GM21381 (cell line): ENCODE data around the gene ZNF789.
"Not testable (repeated sequence)": the region's sequence is repeated elsewhere in the genome, so short reads cannot be mapped to it uniquely, and the experiment has no call there.

ENCODE experiments used
- ATAC-seq: cut with Tn5 transposase; IDR thresholded peaks from one replicate; pipeline ENCODE4 v1.9.1; 2021; ENCODE audit warnings: mild to moderate bottlenecking, moderate library complexity; ENCODE audit not compliant: unreplicated experiment

ZNF789 gene

DNA sequence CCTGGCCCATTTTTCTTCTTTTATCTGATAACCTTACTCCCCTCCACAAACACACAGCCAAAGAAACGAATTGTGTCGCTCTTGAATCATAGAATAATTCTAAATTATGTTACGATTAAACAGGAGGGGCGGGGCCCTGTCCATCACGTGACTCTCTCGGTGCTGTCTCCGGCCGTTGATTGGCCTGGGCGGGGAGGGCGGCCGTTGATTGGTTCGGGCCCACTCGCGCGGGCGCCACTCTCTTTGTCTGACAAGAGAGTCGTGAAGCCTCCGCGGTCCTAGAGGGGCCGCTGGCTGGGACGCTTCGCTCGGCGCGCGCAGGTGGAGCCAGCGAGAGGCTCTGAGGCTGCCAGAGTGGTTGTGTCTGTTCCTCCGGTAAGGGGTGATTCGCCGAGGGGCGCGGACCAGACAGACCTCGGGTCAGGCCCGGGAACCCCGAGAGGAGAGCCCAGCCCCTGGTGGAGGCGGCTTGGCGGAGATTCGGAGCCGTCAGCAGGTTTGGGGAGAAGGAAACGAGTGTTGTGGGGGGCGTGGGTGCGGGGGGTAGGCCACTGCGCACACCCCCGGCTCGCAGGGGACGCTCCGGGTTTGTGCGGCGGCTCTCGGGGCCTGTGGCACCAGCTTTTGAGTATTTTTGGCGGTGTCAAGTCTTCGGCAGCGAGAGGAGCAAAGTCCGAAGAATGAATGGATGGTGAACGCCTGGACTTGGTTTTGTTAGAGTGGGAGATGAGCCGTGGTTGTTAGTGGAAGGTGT is at the start of gene ZNF789:
Gene ZNF789, plus strand, starts transcription at position 330 of the 754 bp plus-strand sequence. CDS start 3,567 bp downstream, outside the sequence.
- peak; percentile 96 for ATAC-seq

DNA sequence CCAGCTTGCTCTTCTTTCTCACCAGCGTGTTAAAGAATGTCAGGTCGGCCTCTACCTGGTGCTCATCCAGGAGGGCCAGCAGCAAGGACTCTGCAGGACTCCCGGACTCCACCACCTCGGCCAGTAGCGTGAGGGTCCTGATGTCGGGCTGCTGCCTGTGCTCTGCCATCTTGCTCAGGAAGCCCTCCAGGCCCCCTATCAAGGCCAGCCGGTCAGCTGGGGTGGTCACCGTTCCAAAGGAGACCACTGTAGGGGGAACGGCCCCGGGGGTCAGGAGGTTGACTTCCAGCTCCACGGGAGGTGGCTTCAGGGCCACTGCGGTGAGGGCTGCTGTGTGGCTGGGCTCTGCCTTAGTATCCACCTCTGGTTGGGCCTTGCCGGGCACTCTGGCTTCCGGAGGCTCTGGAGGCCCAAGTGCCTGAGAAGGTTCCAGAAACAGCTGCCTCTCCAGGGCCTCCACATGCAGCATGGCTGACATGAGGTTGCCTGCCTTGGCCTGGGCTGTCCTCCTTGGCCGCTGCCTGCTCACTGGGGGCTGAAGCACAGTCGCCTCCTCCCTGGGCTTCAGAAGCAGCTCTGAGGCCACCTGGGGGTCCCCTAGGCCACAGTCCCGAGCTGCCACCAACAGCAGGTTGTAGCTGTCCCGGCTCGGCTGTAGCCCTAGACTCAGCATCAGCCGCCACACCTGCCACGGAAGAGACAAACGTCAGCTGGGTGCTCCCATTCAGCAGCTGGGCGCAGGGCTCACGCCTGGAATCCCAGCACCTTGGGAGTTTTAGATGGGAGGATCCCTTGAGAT is 47.6 kb upstream of the ZNF789 start:
- no peak for ATAC-seq

DNA sequence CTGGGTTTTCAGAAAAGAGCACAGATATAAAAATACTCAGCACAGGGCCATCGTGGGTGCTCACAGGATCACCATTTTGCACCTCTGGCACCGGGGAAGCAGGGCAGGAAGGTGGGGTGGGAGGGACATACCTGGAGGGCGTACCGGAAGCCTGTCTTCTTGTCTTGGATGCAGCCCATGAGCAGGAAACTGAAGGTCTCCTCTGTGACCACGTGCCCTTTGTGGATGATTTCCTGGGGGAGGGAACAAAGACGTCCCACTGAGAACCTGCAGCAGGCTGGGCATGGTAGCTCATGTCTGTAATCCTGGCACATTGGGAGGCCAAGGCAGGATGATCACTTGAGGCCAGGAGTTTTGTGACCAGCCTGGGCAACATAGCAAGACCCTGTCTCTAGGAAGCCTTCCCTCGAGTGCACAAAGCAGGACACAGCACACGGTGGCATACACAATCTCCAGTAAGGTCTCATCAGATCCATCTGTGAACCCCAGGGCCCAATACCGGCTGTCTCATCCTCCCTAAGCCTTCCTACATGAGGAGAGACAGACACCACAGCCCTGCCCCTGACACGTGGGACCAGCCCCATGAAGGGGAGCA is 43.6 kb upstream of the ZNF789 start:
- ATAC-seq, result no peak

DNA sequence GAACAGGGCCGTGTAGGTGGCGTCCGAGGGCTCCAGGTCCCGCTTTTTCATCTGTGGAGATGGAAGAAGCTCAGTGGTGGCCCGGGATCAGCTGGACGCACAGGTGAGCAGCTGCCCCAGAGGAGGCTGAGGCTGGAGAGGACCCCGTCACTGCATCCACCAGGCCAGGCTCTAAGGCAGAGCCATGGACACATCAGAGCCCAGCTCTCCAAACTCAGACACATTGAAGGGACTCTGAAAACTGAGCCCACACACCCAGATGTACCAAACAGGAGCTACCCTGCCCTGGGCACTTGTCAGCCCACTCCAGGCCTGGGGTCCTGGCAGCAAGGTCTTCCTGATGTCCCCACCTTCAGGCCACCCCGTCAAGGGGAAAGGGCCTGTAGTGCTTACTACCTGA is 42.9 kb upstream of the ZNF789 start:
- no peak for ATAC-seq

DNA sequence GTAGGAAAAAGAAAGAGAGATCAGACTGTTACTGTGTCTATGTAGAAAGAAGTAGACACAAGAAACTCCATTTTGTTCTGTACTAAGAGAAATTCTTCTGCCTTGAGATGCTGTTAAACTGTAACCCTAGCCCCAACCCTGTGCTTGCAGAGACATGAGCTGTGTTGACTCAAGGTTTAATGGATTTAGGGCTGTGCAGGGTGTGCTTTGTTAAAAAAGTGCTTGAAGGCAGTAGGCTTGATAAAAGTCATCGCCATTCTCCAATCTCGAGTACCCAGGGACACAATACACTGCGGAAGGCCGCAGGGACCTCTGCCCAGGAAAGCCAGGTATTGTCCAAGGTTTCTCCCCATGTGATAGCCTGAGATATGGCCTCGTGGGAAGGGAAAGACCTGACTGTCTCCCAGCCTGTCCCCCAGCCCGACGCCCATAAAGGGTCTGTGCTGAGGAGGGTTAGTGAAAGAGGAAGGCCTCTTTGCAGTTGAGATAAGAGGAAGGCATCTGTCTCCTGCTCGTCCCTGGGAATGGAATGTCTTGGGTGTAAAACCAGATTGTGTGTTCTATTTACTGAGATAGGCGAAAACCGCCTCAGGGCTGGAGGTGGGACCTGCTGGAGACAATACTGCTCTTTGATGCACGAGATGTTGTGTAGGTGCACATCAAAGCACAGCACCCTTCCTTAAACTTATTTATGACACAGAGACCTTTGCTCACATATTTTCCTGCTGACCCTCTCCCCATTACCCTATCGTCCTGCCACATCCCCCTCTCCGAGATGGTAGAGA is 40.7 kb upstream of the ZNF789 start:
- ATAC-seq, result not testable (repeated sequence)

DNA sequence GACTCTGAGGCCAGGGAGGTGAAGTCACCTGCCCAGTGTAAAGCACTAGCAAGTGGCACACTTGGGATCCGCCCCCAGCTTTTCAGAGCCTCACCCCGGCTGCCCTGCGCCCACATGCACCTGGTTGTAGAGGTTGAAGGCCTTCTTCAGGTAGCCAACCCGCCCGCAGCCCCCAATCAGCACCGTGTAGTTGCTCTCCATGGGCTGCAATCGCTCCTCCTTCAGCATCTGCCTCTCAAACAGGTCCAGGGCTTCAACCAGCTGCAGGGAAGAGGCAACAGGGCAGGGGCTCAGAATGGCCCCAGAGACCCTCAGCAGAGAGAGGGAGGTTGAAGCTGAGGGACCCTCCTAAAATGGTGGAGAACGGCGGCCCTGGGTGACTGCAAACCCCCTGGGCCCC is 39.5 kb upstream of the ZNF789 start:
- no peak for ATAC-seq

DNA sequence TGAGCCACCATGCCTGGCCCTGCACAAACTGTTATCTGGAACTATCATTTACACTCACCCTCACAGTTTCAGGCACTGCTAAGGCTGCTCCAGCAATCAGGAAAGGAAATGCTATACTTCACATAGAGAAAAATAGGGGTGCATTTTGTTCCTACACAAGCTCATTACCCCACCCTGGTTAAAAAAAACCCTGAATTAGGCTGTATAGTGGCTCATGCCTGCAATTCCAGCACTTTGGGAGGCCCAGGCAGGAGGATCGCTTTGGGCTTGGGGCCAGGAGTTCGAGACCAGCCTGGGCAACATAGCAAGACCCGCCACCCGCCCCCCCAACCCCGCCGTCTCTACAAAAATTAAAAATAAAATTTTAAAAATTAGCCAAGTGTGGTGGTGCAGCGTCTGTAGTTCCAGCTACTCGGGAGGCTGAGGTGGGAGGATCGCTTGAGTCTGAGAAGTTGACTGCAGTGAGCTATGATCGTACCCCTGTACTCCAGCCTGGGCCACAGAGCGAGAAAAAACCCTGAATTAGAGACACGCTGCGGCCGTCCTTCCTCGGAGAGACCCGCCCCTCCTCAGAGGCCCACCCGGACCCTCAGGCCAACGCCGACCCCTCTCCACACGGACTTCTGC is 34.6 kb upstream of the ZNF789 start:
- no peak for ATAC-seq

DNA sequence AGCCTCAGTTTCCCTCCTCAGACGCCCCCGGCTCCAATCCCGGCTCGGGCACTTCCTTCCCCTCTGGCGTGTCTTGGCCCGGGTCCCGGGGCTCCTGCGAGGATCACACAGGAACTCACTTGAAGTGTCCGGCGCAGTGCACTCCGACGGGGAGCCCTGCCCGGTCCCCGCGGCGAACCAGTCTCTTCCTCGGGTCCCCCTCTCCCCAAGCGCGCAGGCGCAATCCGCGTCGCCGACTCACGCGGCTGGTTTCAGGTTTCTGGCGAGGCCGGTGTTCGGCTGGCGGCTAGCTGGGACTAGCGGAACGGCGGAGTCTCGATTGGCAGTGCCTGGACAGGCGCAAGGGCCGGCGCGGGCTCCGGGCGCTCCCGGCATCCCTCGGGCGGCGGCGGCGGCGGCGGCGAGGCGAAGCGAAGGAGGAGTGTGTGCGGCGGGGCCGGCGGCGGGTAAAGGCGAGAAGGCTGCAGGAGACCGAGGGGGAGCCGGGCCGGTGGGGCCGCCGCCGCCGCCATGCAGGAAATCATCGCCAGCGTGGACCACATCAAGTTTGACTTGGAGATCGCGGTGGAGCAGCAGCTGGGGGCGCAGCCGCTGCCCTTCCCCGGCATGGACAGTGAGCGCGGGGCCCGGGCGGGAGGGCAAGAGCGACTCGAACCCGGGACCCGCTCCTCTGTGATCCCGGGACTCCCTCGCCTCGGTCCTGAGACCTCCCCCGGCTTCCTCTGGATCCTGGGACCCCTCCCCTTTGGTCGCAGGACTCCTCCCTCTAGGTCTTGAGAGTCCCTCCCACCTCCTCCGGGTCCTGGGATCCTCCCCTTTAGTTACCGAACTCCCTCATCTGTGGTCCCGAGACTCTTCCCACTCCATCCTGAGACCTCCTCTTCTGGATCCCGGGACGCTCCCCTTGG is 33.9 kb upstream of the ZNF789 start, which contains the start of the genes CPSF4 and PTCD1:
Gene CPSF4, plus strand, starts transcription at position 371 of the 908 bp plus-strand sequence. Its CDS starts 140 bp downstream, at position 511.
Gene PTCD1, minus strand, starts transcription at position 226 of the 908 bp plus-strand sequence. CDS start 3,556 bp downstream, outside the sequence.
- ATAC-seq, result peak; percentile 92

DNA sequence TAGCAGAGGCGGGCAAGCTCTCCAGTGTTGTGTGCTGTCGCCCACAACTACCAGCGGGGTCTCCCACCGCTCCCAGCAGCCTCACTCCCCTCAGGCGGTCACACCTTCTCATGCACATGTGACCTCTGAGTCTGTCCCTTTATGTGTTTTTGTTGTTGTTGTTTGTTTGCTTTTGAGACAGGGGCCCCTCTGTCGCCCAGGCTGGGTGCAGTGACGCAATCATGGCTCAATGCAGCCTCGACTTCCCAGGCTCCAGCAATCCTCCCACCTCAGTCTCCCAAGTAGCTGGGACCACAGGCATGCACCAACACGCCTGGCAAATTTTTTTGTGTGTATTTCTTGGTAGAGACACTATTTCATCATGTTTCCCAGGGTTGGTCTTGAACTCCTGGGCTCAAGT is 32.5 kb upstream of the ZNF789 start:
- no peak for ATAC-seq

DNA sequence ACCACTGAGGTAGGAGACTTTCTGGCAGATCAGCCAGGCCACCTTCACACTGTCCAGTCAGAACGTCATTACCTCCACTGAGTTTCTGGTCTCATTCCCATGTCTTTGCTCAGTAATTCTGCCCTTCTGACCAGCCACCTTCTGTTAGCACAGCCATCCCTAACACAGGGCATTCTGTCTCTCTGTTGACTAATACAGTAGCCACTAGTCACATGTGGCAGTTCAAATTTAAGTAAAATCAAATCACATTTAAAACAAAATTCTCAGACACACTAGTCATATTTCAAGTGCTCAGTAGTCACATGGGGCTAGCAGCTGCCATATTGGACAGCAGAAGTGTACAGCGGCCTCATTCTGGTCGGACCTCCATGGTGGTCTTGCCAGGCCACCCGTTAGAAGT is 26.6 kb upstream of the ZNF789 start:
- no peak for ATAC-seq

DNA sequence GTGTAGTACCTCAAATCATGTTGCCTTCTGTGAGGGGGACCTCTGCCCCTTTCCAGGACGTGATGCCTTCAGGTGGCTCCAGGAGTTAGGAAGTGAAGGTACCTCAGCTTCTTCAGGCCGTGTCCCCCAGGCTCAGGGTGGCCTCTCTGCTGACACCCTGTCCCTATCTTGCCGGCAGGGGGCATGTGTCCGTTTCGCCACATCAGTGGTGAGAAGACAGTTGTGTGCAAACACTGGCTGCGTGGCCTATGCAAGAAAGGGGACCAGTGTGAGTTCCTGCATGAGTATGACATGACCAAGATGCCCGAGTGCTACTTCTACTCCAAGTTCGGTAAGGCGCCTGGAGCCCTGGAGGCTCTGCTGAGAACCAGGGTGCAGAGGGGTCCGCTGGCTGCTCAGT is 24.7 kb upstream of the ZNF789 start:
- ATAC-seq, result no peak

DNA sequence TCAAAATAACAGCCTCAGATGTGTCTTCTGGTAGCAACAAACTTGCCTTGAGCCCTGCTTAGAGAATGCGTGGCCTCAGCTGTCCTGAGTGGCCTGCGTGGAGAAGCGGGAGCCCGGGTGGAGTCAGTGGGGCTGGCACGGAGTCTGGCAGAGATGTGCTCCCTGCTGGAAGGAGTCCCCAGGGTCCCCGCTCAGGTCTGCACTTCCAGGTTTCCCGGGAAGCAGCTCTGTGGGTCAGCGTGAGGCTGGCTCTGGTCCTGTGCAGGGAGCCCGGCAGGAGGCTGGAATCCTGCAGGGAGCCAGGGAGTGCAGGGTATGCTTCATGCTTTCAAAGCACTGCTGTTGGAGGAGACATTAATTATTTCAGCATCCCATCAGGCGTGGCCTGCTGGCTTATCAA is 23.8 kb upstream of the ZNF789 start:
- no peak for ATAC-seq

DNA sequence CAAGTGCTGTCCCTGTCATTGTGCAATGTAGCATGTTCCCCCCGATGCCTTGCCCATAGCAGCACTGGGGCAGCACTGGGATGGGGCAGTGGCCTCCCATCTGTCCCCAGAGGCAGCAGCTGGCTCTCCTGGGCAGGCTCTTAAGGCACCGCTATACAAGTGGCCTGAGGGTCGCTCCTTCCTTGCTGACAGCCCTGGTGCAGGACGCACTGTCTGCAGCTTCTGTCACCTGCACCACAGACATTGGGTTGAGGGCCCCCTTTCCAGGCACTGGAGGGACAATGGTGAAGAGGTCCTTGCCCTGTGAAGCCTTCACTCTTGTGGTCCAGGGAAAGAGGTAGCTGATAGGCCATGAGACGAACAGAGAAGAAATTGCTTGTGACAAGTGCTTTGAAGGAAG is 23.4 kb upstream of the ZNF789 start:
- no peak for ATAC-seq

DNA sequence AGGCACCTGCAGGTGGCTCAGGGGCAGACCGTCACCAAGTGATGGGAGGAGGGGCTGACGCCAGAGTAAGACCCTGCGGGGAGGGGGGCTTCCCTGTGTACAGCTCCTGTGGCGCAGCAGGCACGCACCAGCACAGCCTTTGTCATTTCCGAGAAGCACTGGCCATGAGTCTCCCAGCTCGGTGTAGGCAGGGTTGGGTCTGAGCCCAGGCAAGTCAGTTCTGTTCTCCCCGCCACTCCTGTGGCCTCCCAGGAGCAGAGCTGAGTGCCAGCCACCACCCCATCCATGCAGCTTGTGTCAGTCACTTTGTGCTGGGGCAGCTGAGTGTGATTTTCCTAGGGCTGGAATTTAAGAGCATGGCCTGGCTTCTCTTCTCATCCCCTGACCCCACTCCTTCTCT is 20.8 kb upstream of the ZNF789 start:
- ATAC-seq, result no peak

DNA sequence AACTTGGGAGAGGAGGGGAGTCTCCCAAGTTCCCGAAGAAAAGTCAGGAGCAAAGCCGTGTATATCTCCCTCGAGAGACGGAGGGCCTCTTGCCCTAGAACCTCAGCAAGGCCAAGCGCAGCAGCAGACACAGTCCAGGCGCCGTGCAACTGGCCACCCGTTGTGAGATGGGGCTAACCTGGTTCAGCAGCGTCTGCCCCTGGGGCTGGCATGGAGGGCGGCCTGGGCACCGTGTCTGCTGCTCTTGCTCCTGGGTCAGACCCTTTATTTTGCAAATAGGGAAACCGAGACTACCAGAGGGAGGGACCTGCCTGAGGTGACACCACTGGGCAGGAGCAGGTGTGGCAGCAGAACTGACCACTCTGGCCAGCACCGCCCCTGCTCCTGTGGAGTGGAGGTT is 20.1 kb upstream of the ZNF789 start:
- ATAC-seq, result no peak

DNA sequence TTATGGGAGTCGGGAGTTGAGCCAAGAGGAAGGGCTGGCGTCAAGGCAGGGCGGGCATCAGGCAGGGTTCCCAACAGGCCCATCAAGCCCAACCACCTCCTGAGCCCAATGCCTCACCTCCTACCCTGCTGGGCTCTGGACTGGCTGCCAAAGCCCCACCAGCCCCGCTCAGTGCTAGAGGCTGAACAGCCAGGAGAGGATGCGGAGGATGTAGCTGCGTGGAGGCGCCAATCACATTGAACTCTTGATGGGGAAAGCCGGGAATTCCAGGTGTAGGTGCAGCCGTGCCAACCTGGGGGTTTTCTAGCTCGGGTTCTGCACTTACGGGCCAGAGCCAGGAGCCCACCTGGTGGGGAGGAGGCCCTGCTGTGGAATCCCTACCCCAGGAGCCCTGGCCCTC is 19.6 kb upstream of the ZNF789 start:
- no peak for ATAC-seq

DNA sequence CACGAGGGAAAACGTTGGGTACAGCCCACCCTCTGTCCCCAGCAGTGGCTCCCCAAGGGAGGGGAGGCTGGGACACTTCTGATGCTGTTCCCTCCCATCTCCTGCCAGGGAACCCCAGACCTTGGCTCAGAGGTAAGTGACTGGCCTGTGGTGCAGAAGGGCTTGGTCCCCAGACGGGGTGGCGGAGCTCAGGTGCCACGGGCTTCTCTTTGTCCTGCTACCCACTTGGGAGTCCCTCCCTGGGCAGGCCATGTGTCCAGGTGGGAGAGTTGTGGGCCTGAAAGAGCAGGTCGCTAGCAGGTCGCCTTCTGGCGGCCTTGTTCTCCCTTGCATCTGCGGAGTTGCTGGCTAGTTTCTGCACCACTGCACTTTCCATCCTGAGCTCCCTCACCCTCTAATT is 16.8 kb upstream of the ZNF789 start:
- ATAC-seq, result no peak

DNA sequence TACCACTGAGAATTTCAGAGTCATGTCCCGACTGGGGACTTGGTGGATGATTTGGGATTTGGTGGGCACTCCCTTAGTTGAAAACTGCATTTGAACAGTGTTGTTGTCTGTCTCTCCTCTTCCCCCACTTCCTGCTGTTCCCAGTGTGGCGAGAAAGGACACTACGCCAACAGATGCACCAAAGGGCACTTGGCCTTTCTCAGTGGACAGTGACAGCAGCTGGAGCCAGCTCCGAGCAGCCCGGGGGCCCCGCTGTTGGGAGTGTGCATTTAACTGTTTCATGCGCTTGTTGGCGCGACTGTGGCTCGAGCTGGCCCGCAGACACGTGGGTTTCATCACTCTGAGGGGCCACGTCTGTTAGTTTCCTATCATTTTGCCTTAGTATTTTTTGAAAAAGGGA is 16.4 kb upstream of the ZNF789 start:
- ATAC-seq, result no peak

DNA sequence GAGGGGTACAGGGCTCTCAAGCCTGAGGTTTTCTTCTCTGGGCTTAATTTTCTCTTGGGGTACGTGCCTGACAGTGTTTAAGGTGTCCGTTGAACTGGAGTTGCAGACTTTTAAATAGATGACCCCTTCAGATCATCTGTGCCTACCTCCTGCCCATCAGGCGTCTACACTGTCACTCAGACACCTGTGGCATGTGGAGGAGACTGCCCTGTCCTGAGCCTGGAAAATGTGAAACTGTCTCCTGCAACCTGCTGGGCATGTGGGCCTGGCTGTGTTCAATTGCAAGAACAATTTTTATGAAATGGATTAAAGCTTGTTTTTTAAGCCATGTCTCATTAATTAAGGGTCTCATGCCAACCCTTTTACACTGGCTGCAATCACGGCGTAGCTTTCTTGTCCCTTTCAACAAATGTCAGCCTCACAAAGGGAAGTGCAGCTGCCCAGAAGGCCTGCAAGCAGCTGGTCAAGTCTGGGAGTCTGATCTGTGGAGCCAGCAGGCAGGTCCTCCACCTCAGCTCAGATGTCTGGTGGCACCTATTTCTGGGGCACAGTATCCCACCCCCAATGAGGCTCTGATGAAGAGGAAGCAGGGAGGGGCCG is 15.5 kb upstream of the ZNF789 start:
- ATAC-seq, result no peak
